GM12872 (cell line): ENCODE measurements around the gene TMTC4.

Source experiments
- CTCF ChIP-seq: IDR thresholded peaks from 3 replicates; pipeline ENCODE4 v1.5.1; 2011; ENCODE audit warnings: low read depth, mild to moderate bottlenecking, low read length, moderate library complexity; ENCODE audit not compliant: insufficient read depth

The TMTC4 gene

DNA sequence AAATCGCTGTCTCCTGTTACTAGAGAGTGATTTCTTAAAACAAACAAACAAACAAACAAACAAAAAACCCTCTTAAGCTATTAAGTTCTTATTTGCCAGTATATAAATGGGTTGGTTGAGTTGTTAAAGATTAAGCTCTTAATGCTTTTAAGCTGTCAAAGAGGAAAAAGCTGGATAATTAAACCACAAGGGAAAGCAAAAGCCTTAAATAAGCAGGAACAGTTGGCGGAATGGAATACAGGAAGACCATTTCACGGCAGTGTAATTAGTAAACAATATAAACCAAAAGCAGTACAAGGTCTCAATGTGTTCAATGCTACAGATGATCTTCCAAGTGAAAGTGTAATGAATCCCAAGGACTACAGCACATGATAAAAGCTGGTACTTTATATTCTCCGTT lies 53.8 kb downstream of the TMTC4 start:
- no peak for TF ChIP-seq CTCF

DNA sequence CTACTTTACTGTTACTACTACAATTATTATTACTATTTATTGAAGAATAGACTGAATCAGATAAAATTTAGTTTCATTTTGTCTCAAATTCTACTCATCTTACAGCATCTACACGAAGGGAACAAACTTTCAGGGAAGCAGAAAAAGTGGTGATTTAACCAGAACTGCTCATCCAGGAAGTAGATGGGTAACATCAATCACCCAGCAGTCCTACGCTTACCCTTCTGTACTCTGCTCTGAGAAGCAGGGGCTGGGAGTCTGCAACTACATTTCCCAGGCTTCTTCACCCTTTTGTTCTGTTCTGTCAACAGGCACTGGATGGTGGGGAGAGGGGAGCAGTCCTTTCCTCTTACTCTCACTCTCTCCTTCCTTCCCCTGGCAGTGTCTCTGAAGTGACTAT lies 54.7 kb downstream of the TMTC4 start:
- no peak for TF ChIP-seq CTCF

DNA sequence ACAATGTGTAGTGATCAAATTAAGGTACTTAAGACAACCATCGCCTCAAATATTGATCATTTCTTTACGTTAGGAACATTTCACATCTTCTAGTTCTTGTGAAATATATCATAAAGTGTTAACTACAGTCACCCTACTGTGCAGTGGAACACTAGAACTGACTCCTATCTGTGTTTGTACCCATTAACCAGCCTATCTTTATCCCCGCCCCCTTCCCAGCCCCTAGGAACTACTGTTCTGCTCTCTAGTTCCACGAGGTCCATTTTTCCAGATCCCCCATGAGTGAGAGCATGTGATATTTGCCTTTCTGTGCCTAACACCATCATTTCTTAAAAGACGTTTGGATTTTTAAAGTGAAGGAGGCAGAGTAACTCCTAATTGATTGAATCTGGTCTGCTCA lies 61.6 kb downstream of the TMTC4 start:
- no peak for TF ChIP-seq CTCF

- TF ChIP-seq CTCF: no peak
Observed at GRCh38 chr13:100611678-100612492, 62.7 kb downstream of the TMTC4 start.

- no peak for TF ChIP-seq CTCF
Observed at GRCh38 chr13:100610391-100611347, 63.9 kb downstream of the TMTC4 start.

GRCh38 chr13:100608906-100609305 lies 65.7 kb downstream of the TMTC4 start:
- no peak for TF ChIP-seq CTCF

- TF ChIP-seq CTCF: no peak
Observed at GRCh38 chr13:100608489-100608888, 66.1 kb downstream of the TMTC4 start.
